GM08714 (cell line): ENCODE measurements around the gene REC114.

Experiments
- H3K4me3 ChIP-seq: fragments of 200-500 bp; sonication (Bioruptor generic); 2 replicates; pipeline ENCODE4 v1.5.1; 2014; ENCODE audit warnings: mild to moderate bottlenecking, low read length, inconsistent platforms
- ZNF274 ChIP-seq: IDR thresholded peaks from 2 replicates; pipeline ENCODE4 v1.6.1; 2012; ENCODE audit warnings: mild to moderate bottlenecking, low read depth, low read length

The REC114 gene

DNA sequence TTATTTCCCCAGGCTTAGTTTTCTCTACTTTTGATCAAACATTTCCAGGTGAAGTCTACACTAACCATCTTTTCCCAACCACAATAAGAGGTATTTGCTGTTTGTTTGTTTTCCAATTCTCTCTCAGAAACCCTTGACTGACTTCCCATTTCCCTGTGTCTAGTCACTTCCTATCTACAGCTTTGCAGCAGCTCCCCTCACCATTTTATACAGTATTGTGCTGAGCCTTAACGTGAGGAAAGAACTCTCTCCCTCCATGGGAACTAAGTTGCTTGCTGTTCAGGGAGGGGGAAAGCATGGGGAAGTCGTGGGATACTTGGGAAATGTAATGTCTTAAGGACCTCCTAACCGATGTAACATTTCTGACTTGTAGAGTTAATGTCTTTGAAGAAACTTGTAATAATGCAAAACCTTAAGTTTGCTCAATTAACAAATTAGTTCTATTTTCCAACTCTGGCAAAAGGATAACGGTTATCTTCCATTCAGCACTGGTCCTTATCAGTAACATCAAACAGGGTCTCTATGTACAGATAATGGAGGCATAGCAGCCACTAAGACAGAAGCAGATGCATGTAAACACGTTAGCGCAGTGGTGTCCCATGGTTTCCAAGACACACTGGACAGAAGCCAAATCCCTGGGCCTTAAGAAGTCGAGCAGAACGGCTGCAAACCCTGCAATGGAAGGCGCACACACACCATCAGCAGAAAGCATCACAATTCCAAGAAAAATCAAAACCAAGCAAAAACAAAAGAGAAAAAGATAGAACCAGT, 150.5 kb downstream of the REC114 start:
- TF ChIP-seq ZNF274 = no peak
- H3K4me3 ChIP-seq = no peak overlapping the region

DNA sequence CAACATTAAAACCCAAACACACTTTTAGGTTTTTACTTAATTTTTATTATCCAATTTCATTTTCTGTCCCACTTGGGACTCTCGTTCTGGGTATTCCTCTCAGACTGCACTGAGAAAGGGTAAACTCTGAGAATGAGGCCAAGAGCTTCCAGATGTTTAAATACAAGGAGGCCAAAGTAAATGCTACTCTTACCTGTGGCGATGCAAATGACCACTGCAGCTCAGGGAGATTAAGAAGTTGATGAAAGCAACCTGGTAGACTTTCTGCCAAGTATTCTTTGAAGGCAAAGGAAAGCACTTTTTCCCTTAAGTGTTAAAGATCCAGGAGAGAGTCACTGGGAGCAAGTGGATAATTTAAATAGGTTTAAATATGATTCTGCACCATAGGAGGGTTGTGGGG, 151.1 kb downstream of the REC114 start:
- H3K4me3 ChIP-seq = no peak overlapping the region
- no peak for TF ChIP-seq ZNF274

DNA sequence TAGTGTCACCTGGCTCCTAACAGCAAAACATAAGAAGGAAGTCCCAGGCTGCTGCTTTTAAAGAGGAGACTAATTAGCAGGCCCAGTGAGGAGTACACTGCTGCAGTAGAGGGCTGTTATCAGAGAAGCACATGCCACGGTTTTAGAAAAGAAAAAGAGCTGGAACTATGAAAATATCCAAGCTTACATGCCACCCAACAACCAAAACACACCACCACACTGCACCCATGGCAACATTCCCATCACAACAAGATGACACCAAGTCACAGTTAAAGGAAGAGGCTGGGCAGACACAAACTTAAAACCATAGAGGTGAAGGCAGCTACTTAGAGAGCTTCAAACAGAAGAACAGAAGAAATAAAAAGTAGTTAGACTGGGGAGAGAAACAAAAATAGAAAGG, 153.2 kb downstream of the REC114 start:
- no peak overlapping the region for H3K4me3 ChIP-seq
- TF ChIP-seq ZNF274 = no peak

DNA sequence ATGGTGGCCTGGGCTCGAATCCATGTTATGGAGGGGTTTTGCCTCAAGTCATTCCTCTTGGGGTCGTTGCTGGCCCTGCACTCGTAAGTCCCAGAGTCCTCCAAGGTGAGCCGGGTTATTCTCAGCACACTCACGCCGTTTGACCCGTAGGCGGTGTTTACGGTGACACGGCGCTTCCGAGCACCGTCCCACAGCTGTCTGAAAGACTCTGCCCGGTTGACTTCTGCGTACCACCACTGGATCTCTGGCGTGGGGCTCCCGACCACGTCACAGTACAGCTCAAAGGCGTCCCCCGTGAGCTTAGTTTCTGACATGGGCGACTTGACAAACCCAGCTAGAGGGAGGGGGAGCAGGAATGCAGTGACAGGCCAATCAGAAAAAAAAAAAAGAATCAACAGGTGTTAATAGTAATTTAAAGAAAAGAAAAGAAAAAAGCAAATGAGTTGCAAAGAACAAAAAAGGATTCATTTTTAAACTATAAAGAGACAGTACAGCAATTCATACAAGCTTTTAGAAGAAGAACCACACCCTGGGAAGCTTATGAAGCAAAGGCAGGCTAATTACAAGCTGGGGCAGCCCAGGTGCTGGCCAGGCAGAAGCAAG, 154.2 kb downstream of the REC114 start:
- H3K4me3 ChIP-seq = no peak overlapping the region
- TF ChIP-seq ZNF274 = no peak

DNA sequence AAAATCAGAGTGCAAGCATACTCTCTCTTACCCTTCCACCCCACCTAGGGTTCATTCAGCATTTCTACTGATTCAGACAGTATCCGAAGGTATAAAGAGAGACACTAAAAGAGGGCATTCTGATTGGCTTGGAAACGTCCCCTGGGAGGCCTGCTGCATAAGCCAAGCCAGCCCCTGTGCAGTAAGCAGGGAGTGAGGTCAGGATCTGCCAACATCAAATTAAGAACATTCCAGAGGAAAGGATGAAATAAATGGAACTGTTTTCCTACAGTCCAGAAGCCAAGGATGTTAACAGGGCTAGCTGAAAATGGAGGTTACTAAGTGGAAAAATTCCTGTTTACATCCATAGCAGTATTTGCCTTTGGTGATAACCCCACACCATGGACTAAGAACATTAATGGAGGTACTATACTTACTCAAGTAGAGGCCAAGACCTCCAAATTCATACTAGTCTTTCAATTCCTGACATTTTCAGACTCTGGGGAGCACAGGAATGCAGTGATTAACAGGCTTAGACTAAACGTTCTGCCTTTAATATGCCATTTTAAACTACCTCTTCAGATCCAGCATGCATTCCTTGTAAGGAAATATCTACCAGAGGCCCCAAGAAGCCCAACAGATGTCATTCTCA, 155.7 kb downstream of the REC114 start:
- no peak for TF ChIP-seq ZNF274
- no peak overlapping the region for H3K4me3 ChIP-seq

DNA sequence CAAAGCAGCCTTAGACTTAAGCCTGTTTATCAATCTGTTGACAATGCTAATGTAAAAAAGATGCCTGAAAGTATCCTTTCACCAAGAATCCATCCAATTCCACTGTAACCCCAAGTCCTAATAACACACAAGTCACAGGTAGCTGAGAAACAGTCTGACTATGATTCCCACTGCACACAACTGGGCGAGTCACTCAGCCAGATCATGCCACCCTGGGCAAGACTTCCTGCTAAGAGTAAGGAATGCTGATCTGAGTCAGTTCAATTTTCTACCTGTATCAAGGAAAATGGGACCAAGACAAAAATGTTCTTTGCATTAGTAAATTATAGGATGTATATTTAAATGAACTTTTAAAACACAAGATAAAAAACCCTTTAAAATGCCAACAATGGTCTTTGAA, 157.0 kb downstream of the REC114 start:
- H3K4me3 ChIP-seq = no peak overlapping the region
- no peak for TF ChIP-seq ZNF274

DNA sequence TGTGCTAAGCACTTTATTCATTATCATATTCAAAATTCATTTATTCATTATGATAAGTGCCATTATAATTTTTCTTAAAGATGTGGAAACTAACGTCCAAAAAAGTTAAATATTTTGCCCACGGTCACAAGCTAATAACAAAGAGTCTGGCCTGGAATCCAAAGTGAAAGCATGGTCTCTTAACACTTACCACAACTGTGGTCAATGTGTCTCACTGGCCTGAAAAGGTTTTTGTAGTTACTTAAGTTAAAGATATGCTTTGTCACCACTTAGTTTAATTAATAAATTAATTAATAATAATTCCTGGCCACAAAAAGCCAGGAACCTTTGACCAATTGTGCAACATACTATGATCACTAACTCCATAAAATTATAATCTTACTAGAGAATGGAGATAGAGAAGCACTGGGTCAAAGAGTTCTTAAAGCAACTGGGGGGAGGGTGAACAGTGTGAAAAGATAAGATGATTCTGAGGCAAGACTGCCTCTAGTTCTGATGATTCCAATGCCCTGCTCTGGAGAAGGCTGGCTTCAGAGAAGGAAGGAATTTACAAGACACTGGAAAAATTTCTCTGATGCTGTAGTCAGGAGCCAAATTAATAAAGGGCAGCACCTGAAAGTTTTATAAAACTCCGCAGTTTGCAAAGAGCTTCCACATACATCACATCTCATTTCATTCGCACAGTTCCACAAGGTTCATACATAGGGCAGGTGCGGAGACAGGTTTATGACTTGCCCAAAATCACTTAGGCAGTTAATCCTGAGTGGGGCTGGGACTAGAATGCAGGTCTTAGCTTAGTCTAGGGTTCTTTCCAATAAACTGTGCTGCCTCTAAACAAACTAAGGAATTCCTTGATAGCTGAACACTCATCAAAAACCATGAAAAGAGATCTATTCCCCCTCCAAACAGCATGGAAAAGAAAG, 157.7 kb downstream of the REC114 start:
- no peak for TF ChIP-seq ZNF274
- H3K4me3 ChIP-seq = no peak overlapping the region

DNA sequence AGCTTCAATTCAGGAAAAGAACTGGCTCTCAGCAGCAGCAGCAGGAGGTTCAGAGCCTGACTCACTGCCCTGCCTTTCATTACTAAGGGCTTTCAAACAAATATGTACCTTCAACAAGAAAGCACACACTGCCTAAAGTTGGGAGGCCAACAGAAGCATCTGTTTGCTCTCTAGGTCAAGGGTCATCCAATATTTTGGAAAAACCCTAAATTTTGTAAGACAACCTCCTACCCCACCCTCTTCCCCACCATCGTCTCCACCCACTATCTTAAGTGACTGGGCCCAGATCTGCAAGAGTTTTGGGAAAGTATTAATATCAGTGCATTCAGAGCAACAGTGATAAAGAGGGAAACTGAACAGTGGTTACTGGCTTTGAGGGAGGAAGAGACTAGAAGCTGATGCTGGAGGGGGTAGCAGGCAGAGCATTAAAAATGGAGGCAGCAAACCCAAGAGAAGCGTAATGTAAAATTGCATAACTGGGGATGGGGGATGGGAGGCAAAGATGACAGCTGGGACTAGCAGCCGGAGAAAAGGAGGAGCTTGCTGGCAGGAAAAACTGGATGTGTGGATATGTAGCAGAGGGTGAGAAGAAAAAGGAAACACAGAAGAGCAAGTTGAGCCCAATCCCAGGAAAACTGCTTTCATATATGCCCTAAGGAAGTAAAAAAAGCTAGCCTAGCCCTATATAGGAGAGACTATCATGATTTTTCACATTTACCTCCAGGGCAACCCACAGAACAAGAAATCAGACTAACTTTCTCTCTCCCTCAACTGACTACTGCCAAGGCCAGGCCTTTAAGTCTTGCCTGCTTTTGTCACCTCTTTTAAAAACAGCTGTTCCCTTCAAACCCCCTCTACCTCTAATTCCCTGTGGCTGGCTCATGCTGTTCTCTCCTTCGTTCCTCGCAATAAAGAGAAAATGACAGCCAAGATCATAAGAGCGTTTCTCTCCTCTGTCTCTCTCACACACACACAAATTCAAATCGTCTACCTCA, 158.8 kb downstream of the REC114 start:
- no peak for TF ChIP-seq ZNF274
- H3K4me3 ChIP-seq = no peak overlapping the region

DNA sequence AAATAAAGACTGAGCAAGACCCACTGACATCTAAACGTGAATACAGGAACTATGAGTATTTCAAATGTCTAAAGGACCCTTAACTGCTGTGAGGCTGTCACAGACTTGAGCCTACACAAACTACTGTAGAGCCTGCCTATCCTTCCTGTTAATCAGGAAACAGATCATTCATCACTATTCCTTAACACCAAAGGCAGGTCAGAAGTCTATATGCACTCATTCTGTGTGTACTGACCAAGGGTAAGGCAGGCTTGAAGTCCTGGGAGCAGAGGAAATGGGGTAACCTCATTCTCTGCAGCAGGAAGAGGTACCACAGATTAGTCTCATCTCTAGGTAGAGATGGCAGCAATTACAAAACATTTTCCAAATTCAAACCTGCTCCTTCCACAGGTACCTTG, 159.5 kb downstream of the REC114 start:
- H3K4me3 ChIP-seq = no peak overlapping the region
- TF ChIP-seq ZNF274 = no peak

DNA sequence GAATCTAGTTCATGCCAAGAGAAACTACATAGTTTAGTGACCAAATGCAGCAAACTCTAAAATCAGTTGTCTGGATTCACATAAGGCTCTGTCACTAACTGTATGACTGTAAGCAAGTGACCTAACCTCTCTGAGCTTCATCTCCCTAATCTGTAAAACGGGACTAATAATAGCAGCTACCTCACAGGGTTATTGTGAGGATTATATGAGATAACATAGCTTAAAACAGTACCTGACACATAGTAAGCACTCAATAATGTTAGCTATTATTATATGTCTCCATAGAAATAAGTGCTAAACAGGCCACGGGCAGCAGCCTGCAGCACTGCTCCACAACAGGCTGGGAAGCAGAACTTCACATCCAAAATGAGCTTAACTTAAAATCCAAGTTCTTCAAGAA, 160.0 kb downstream of the REC114 start:
- no peak for TF ChIP-seq ZNF274
- no peak overlapping the region for H3K4me3 ChIP-seq

DNA sequence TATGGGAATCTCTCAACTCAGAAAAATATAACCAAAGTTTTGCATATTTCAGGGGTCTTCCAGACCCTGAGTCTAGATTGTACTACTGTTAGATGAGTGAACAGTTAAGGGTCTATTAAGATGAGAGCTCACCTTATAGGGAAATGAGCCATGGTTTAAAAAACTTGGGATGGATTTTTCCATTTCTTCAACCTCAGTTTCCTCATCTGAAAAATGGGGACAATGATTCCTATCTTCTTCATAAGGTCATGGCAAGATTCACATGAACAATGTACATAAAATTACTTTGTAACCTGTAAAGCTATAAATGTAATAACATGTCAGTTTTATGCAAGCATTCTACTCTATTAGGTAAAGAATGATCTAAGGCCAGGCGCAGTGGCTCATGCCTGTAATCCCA, 161.5 kb downstream of the REC114 start:
- no peak for TF ChIP-seq ZNF274

DNA sequence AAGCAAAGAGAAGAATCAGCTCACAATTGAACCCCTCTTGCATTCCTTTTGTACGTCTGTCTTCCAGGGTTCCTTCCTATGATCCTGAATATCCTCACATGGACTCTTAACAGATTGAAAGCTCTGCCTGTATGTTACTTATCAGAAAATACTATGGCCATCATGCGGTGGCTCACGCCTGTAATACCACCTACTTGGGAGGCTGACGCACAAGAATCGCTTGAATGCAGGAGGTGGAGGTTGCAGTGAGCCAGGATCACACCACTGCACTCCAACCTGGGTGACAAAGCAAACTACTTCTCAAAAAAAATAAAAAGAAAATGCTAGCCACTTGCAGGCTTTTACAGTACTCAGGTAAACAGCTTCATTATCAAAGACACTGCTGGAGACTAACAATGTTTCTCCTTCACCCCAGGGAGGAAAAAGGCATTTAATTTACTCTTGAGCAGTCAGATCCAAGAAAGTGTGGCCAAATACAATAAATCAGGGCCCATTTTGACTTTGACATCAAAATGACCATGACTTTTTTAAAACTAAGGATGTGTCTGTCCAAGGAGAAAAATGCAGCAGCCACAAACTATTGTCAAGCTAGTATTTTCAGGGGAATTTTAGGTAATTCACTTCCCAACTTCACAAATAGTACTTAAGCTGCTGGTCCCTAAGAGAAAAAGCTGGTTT, 162.9 kb downstream of the REC114 start:
- no peak overlapping the region for H3K4me3 ChIP-seq
- no peak for TF ChIP-seq ZNF274

More for the DNA sequence above, 161.5 kb downstream of the REC114 start:
- H3K4me3 ChIP-seq = no peak overlapping the region

DNA sequence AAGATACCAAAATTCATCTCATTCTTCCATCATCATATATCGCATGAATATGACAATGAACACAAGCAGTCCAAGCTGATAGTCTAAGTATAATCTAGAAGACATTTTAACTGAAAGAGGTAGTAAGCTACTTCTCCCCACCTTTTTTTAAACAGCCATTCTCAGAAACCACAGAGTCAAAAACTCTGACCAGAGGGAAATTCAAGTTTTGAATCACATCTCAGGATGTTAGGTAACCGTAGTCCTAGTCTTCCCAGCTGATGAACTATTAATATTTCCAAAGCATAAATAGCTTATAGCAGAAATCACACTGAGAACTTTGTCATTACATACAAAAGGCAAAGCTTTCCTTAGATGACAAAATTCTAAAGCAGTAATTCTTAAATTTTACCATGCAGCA, 164.4 kb downstream of the REC114 start:
- TF ChIP-seq ZNF274 = no peak
- H3K4me3 ChIP-seq = no peak overlapping the region
